HL-60/S4 treated with phorbol 12-myristate 13-acetate at 8.2 ng/mL for 4 days and 3 days (cell line): Measurements from ENCODE around the gene ALDH1L1.

ENCODE experiments used
- in situ Hi-C: fragments of 300-500 bp; cut with MboI; formaldehyde crosslinking; loops from 2 replicates; pipeline ENCODE4 v1.15.0; 2022; ENCODE audit warnings: low sequenced_read_pairs

The ALDH1L1 gene

DNA sequence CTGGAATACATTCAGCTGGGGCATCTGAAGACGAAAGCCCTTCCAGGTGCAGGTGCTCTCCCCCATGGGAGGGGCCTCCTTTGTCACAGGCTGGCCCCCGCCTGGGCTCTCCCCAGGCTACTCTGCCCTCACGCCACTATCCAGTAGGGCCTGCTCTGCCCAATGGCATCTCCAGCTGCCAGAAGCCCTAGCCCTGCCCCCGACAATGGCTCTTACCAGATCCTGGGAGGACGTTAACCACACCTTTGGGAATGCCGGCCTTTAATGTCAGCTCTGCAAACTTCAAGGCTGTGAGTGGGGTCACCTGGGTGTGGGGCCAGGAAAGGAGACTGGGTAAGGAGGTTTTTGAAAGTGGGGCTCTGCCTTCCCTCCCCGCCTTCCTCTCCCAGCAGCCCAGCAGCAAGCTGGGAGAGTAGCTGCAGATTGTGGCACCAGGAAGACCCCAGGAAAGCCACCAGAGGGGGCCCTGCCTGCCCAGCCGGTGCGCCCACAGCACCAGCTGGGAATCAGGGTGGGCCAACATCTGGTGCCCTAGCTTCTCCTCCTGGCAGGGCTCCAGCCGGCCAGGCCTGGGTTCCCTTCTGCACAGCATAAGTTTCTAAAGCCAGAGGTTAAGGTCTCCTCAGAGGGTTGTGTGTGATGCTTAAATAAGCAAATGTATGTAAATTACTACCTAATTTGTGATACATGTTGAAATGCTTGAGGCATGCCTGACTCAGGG is 56.1 kb downstream of the ALDH1L1 start:
- in situ Hi-C loops, result no loop called here

DNA sequence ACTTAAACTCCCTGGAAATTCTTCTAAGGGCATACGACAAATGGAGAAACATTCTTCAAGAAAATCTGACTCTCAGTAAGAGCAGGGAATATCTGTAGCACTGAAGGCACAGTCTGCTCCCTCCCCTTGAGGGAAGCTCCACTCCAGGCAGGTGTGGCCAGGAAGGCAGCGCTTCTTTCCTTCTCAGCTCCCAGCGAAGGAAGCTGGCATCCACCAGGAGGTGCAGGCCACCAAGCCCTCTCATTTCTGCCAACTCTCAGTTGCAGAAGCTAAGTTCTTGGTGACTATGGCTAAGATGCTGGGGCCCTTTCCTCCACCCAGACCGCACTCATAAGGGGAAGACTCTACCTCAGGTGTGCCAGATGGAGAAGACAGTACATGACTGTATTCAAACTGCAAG is 58.8 kb downstream of the ALDH1L1 start:
- in situ Hi-C loops, result no loop called here

DNA sequence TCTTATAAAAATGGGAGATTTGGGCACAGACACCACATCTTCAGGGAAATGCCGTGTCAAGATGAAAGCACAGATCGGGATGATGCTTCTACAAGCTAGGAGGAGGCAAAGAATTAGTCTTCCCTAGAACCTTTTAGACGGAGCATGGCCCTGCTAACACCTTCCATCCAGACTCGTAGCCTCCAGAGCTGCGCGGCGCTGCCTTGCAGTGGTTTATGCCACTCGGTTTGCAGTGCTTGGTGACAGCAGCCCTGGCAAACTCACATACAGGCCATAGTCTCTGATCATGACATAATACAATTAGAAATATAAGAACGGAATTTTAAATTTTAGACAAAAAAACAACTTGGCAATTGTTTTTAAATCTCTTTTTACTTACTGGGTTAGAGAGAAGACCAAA is 59.3 kb downstream of the ALDH1L1 start:
- in situ Hi-C loops, result no loop called here

DNA sequence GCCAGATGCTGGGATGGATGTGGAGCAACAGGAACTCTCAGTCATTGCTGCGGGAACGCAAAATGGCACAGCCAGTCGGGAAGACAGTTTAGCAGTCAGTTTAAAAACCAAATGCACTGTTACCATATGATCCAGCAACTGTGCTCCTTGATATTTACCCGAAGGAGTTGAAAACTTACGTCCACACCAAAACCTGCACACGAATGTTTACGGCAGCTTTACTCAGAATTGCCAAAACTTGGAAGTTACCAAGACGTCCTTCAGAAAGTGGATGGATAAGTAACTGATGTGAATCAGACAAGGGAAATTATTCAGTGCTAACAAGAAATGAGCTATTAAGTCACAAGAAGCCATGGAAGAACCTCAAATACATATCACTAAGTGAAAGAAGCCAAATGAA is 60.4 kb downstream of the ALDH1L1 start:
- in situ Hi-C loops, result no loop called here

DNA sequence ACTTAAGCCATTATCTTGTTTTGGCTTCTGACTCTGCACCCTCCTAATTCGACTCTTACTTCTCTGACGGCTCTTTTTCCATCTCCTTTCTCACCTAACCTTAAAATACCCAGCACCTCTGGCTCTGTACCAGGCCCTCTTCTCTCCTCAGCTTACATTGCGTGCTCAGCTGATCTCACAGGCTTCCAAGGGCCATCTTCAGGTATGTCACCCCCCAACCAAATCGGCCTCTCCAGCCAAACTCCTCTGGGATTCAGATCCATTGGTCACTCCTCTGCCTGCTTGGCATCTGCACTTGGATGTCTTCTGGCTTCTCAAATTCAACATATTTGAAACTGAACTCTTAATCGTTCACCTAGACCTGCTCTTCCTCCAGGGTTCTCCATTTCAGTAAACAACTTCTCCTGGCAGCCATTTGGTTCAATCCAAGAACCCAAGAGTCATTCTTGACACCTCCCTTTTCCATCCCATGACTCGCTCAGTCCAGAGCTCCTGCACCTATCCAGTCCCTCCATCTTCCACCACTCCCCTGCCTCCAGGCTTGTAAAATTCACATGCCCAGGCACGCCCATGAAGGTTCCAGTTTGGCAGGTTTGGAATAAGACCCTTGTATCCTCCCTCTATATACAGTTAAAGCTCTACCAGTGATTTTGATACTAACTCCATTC is 61.2 kb downstream of the ALDH1L1 start:
- in situ Hi-C loops, result no loop called here

DNA sequence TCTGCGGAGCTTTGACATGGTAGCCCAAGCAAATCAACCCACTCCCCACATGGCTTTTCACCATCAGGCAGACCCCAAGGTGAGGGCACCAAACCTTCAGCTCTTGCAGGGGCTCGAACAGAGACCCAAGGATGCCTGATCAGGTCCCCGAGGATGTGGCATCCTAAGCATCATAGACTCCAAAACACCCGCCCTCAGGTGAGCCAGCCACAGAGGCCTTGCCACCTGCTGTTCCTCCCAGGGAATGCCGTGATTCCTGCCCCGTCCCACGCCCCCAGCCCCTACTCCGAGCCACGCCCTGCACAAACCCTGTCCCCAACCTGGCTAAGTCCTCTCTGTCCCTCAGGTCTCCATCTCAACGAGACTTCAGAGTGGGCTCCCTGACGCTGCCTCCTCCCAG is 61.8 kb downstream of the ALDH1L1 start:
- in situ Hi-C loops, result no loop called here

DNA sequence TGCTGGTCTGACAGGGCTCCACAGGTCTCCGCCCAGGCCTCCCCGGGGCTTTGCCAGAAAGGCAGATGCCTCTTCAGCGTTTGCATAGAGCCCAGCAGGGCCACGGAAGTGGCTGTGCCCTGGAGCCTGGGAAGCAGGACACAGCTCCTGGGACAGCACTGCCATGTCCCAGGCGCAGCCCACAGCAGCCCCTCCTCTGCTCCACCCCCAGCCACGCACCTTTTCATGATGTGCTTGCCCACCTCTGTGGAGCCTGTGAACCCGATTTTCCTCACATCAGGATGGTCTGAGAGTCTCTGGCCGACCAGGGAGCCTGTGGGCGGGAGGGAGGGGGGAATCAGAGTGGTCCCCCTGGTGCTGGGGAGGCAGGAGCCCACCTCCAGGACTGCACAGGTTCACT is 62.6 kb downstream of the ALDH1L1 start:
- in situ Hi-C loops, result no loop called here

DNA sequence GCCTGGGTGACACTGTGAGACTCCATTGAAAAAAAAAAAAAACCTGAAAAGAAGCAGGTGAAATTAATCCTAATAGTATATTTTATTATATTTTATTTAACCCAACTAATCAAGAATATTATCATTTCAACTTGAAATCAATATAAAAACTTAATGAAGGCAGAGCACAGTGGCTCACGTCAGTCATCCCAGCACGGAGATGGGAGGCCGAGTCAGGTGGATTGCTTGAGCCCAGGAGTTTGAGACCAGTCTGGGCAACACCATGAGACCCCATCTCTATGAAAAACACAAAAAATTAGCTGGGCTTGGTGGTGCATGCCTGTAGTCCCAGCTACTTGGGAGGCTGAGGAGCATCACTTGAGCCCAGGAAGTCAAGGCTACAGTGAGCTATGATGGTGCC is 63.2 kb downstream of the ALDH1L1 start:
- in situ Hi-C loops, result no loop called here

DNA sequence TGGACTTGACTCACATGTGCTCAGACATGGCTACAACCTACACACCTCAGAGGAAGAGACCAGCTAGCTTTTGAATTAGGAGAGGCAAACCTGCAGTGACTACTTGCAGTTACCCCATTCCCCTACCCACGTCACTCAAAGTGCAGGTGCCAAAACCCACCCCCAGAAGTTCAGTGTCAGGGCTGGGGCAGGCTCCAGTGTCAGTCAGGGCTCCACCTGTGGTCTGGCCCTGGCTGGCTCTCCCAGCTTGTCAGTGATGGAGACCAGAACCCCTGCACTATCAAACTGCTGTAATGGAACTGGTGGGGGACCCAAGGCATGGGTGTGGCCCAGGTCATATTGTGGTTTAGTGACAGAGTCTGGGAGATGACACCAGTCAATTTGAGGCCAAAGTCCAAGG is 63.9 kb downstream of the ALDH1L1 start:
- in situ Hi-C loops, result no loop called here

DNA sequence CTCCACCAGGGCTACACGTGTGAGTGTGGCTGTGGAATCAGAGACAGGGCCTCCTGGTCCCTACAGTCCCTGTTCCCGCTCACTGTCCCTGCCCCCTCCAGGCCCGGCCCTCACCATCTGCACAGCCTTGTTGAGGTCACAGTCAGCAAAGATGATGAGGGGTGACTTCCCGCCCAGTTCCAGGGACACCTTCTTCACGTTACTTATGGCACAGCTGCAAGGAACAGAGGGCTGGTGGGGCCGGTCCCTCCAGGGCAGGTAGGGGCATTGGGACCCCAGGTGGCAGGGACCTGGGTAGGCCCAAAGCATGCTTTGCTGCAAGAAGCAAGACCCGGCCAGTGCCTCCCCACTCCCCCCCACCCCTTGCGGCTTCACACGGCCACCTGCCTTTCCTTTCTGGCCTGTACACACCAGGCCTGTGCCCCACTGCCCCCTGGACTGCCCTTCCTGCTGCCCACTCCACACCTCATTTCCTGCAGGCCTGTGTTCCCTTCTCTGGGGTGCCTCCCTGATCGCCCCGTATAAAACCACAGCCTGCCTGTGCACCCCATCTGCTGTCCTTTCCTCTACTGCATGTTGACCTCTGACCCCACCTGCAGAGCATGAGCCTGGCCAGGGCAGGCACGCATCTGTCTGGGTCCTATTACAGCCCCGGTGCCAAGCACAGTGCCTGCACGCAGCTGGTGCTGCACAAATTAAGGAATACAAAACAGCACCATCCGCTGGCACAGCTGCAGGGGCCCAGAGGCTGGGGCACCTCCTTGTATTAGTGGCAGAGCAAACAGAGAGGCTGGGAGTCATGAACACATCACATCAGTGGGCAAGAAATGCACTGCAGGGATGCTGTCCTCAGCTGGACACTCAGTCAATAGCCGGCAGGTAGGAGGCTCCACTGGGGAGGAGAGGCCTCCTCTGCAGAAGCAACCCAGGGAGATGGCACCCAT is 65.7 kb downstream of the ALDH1L1 start:
- in situ Hi-C loops, result no loop called here

DNA sequence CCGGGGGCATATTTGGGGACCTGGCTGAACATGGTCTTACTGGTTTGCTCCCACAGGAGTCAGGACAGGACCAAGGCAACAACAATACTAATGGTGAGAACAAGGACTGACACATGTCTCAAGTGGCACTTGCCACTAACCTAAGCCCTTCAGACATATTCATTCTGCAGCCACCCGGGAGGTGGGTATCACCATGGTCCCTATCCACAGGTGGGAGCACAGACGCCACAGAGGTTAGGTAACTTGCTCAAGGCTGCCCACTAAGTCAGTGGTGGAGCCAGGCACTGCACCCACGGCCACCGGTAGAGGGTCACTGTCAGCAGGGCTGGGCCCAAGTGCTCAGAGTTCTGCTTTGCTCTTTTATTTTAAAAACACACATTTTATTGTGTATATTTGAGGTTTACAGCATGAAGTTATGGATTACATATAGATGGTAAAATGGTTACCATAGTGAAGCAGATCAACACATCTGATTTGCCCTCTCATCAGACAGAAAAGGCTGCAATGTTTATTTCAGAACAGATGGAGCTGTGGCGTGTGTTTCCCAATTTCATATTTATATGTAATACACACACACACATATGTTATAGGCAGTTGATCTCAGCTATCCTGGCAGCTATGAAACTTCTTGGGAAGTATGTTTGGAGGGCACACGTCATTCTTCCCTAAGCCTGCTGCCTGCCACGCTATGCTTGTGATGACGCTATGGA is 66.5 kb downstream of the ALDH1L1 start:
- in situ Hi-C loops, result no loop called here

DNA sequence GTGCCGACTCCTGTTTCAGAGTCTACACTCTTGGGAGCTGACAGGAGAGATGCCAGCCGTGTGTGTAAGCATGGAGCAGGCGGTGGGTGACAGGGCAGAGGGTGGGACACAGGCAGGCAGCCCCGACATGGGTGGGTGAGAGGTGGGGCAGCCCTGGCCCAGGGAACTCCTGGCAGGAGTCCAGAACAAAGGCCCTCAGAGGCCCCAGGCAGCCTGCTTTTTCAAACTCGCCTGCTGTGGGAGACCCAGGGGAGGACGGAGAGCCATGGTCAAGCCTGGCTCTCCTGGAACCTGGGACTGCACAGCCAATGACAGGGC is 67.2 kb downstream of the ALDH1L1 start:
- in situ Hi-C loops, result no loop called here

DNA sequence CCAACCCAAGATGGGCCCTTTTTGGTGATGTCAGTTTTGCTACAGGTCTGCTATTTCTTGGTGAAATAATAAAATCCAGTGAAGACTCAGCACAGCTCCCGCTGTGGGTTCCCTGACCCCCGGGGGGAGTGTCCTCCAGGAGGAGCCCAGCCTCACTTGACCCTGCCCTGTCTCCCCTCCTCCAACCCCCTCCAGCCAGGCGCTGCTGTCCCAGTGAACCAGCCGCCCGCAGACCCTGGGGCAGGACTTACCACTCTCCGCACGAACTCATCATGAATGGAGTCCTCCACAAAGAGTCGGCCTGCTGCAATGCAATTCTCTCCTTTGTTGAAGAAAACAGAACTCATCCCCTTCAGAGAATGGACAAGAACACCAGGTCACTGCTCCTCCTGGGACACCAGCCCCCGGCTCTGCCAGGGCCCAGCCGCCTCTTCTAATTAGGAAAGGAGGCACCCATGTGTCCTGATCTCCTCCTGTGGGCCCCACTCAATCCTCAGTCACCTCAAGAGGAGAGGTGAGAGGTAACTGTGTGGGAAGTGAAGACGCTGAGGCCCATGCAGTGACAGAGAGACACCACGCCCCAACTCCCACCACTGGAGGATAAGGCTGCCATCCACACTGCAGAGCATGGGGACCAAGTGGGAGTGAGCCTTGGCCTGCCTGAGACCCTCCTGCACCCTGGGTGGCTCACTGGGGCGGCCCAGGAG is 67.7 kb downstream of the ALDH1L1 start:
- in situ Hi-C loops, result no loop called here

DNA sequence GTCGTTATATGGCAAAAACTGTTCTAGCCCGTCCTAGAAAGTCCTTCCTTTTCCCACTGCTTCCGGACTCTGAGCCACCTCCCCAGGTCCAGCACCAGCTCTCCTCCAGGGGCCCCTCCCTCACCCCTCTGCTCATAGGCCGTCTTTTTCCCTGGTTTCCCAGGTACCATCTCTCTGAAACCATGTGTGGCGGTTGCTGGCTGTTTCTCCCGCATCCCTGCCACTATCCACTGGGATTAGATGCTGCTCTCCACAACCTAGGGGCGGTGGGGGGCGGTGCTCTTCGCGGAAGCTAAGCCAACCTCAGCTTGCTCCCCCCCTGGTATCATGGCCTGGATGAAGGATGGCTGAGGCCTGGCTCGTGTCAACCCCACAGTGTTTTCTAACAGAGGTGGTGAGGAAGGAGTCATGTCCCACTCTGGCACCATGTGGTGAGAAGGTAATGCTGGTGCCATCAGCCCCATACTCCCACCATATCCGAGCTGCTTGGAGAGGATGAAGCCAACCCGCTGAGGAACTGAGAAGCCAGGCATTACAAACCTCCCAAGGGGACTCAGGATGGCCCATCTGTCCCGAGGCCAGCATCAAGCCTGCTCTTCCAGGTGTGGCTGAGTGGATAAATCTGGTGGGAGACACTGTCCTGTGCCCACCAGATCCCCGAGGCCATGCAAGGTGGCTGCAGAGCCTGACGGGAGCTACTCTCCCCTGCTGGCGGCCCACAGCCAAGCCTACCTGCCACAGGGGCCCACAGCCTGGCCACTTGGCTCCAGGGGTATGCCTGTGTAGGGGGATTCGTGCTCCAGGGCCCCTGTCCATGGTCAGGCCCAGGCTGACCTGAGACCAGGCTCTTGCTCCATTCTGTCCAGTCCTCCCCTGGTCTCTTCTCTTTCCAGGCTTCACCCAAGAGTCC is 68.6 kb downstream of the ALDH1L1 start:
- in situ Hi-C loops, result no loop called here

DNA sequence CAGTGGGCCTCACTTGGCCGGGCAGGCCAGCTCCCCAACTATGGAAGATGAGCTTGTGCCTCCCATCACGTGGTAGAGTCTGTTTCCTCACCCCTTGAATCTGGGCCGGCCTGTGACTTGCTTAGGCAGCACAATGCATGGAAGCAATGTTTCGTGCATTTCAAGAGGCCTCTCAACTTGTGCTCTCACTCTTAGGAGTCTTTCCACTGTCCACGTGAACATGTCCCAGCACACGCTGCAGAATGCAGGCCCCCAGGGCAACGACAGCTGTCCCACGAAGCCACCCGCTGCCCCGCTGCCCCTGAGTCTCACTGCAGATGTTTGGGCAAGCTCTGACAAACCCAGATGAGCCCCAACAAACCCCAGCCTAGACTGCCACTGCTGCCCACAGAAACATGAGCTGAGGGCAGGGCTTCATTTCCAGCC is 69.2 kb downstream of the ALDH1L1 start:
- in situ Hi-C loops, result no loop called here

DNA sequence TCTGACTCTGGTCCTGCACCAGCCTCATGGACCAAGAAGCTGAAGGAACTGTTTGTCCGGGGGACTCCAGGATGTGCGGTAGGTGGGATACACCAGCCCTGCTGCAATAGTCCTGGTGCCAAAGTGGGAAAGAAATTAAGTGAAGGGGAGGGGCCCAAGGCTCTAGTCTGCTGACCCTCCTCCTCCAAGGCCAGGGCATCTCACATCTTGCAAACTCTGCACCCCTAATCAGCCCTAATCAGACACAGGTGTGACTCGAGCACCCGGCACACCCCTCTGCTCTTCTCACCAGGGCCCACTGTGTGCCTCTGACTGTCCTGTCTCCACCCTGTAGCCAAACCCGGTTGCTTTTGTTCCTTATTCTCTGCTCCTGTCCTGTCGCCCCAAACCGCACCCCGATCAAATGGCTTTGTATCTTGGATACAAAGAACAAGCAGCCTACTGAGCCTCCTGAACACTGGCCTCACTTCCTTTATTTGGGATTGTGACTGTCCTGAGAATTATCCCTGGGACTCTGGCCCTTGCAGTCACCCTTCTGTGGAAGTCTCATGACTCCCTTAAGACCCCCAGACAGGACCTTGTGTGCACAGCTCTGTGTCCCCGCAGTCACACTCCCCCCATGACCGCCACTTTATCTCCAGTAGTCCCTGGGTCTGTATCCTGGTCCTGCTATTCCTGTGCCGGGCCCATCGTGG is 69.8 kb downstream of the ALDH1L1 start:
- in situ Hi-C loops, result no loop called here

DNA sequence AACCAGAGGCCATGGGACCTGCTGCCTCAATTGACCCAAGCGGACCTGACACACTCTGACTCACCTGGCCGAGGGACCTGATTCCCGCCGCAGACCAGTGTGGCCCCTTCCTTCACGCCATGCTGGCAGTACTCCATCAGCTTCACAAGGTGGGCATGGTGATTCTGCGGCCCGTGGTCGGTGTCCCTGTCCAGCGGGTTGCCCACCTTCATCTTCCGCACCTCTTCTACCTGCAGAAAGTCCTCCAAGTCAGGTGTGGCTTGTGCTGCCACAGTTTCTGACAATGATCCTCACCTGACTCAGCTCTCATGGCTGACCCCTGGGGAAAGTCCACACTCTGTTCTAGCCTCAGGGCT is 70.5 kb downstream of the ALDH1L1 start:
- in situ Hi-C loops, result no loop called here

DNA sequence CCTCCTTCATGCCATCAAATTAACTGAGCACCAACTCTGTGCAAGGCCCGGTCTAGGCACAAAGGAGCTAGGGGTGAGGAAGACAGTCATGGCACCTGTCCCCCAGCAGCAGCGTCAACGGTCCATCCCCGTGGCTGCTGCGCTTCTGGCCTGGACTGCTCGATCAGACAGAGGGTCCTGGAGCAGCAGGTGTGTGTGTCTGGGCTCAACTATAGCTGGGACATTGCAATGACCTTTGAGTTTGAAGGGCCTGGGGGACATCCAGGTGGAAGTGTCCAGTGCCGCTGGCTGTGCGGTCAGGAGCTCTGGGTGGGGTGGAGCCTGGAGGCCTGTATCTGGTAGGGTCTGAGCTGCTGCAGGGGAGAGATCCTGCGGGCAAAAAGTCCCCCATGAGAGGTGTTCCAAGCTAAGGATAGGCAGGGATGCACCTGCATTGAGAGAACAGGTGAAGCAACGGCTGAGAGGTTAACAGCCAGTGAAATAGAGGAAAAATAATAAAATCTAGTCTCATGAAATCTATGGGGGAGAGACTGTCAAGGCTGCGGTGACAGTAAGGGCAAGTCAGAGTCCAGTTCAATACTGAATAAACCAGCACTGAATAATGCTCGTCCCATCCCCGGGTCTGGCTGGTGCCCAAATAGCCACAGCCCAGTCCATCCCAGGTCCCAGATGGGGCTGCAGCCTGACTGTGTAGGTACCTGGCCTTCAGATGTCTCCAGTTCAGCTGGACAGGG is 71.1 kb downstream of the ALDH1L1 start:
- in situ Hi-C loops, result no loop called here
